ENCODE data around the gene UTS2B. TPM values are rescaled to one million over a fixed set of nuclear protein-coding genes. Genes with fewer than 3 reads are reported as not detected.

The UTS2B gene
- polyA plus RNA-seq, 1 of the 3 experiments (the other 2 are of a cell fraction), result 0.03 TPM

GRCh38 chr3:191238321-191238817, 92.0 kb downstream of the UTS2B start:
- Histone ChIP-seq H3K4me2 (no peak overlapping the region), H3K27ac (ENCODE audit: low read depth in 2 of 2, low read length in 1 of 2) (peak overlapping the region in 1 of 2 experiments; percentile 10; a peak in 2 of 4 replicates), H2AFZ (ENCODE audit: low read depth) (peak overlapping the region; percentile 41; the same call in 1 of the 2 replicates), H4K20me1 (ENCODE audit: insufficient read depth) (no peaks in the 10 kb centered on the region), H3K9me3 (no peaks in the 10 kb centered on the region), H3F3A (replicated peaks; ENCODE audit: insufficient read depth) (peaks cover 11% of the 10 kb centered on the region), H3K4me1 (ENCODE audit: control insufficient read depth in 1 of 2, insufficient read depth in 2 of 2, low read depth in 1 of 2, low read length in 1 of 2) (peaks cover 0 to 34% of the 10 kb centered on the region in 2 experiments; a peak in 1 of 4 replicates), H3K9me2 (no peaks in the 10 kb centered on the region), H3K36me3 (replicated peaks in 1 of 2; ENCODE audit: control insufficient read depth in 1 of 2, insufficient read depth in 2 of 2, low read length in 1 of 2) (no peaks in the 10 kb centered on the region), H3K79me2 (ENCODE audit: insufficient read depth) (no peaks in the 10 kb centered on the region), H3K27me3 (ENCODE audit: insufficient read depth) (no peaks in the 10 kb centered on the region), H3K9ac (no peak overlapping the region), H3K4me3 (ENCODE audit: low read depth in 2 of 2, low read length in 1 of 2) (no peak overlapping the region)
- TF ChIP-seq FOXM1 (IDR thresholded peaks at IDR 0.05; ENCODE audit: low read depth), result no peak
- TF ChIP-seq GATA2 (CRISPR knock-in tag; IDR thresholded peaks at IDR 0.05), result no peak
- TF ChIP-seq USF2 (IDR thresholded peaks at IDR 0.05; ENCODE audit: borderline replicate concordance, low read depth, low read length), result no peak
- TF ChIP-seq RFX5 (IDR thresholded peaks at IDR 0.05; ENCODE audit: low read length), result no peak
- no peak for TF ChIP-seq RCOR1 (IDR thresholded peaks at IDR 0.05; ENCODE audit: low read length)
- TF ChIP-seq, protein P1, sequence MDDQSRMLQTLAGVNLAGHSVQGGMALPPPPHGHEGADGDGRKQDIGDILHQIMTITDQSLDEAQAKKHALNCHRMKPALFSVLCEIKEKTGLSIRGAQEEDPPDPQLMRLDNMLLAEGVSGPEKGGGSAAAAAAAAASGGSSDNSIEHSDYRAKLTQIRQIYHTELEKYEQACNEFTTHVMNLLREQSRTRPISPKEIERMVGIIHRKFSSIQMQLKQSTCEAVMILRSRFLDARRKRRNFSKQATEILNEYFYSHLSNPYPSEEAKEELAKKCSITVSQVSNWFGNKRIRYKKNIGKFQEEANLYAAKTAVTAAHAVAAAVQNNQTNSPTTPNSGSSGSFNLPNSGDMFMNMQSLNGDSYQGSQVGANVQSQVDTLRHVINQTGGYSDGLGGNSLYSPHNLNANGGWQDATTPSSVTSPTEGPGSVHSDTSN (IDR thresholded peaks at IDR 0.05), result no peak
- no peak for TF ChIP-seq SIN3A (IDR thresholded peaks at IDR 0.05; ENCODE audit: borderline replicate concordance, low read depth, low read length)
- TF ChIP-seq, protein P2, sequence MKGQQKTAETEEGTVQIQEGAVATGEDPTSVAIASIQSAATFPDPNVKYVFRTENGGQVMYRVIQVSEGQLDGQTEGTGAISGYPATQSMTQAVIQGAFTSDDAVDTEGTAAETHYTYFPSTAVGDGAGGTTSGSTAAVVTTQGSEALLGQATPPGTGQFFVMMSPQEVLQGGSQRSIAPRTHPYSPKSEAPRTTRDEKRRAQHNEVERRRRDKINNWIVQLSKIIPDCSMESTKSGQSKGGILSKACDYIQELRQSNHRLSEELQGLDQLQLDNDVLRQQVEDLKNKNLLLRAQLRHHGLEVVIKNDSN (IDR thresholded peaks at IDR 0.05; ENCODE audit: borderline replicate concordance, low read depth), result no peak
- no peak for TF ChIP-seq TAF1 (IDR thresholded peaks at IDR 0.05; ENCODE audit: borderline replicate concordance, low read depth, low read length)
- no peak for TF ChIP-seq SMC3 (IDR thresholded peaks at IDR 0.05; ENCODE audit: low read depth, low read length)
- no peak for TF ChIP-seq FOXJ3 (CRISPR knock-in tag; IDR thresholded peaks at IDR 0.05)
- TF ChIP-seq EP300 (IDR thresholded peaks at IDR 0.05; ENCODE audit: borderline replicate concordance in 1 of 2, low read depth in 1 of 2, low read length in 1 of 2), result no peak
- ChIA-PET POLR2A (no interaction called here), CTCF (interaction anchor here (1.4 kb wide), 1 partner anchor 1206 kb away, joined by 3 read pairs; no protein-coding TSS in a partner anchor)
- DNase-seq, result no peak
- 29% methylated on average over 4 of the region's 4 CpGs for WGBS (ENCODE audit: low lambda C conversion rate)

DNA sequence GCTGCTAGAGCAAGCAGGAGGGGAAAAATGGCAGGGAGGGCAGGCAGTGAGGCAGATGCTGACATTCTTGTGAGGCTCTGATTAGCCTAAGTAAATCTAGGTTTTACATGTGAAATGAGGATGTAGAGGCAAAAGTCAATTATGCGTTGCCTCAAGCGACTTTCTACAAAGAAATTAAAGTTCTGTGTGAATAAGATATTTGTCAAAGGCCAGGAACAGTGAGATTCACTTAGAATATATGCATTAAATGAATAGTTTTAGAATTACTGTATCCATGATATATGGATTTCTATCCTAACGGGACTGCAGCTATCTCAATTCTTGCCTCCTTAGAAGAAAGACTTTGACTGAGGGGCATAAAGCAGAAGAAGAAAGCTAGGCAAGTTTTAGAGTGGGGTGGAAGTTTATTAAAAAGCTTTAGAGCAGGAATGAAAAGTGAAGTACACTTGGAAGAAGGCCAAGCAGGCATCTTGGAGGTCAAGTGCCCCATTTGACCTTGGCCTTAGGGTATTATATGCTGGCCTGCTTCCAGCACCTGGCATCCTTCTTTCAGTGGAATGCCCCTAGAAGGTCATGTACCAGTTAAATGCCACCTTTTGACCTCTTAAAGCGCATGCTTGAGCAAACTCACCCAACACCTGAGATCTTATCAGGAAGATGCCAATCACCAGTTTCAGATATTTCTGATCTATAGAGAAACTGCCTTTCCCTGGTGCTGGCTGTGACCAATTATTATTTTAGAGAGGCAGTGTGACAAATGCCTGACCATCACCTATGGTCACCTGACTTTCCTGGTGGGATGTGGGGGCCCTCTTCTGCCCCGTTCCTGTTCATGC, 93.1 kb downstream of the UTS2B start:
- Histone ChIP-seq H3K4me3 (ENCODE audit: low read depth in 2 of 2, low read length in 1 of 2) (no peak overlapping the region), H3K27ac (ENCODE audit: low read depth in 2 of 2, low read length in 1 of 2) (no peak overlapping the region; a peak in 1 of 4 replicates)
- TF ChIP-seq, protein P3, sequence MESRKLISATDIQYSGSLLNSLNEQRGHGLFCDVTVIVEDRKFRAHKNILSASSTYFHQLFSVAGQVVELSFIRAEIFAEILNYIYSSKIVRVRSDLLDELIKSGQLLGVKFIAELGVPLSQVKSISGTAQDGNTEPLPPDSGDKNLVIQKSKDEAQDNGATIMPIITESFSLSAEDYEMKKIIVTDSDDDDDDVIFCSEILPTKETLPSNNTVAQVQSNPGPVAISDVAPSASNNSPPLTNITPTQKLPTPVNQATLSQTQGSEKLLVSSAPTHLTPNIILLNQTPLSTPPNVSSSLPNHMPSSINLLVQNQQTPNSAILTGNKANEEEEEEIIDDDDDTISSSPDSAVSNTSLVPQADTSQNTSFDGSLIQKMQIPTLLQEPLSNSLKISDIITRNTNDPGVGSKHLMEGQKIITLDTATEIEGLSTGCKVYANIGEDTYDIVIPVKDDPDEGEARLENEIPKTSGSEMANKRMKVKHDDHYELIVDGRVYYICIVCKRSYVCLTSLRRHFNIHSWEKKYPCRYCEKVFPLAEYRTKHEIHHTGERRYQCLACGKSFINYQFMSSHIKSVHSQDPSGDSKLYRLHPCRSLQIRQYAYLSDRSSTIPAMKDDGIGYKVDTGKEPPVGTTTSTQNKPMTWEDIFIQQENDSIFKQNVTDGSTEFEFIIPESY (IDR thresholded peaks at IDR 0.05; ENCODE audit: borderline replicate concordance, low read depth), result no peak
- TF ChIP-seq, protein P1 (IDR thresholded peaks at IDR 0.05), result no peak
- TF ChIP-seq NFIC (IDR thresholded peaks at IDR 0.05; ENCODE audit: borderline replicate concordance) (no peak), RXRA (IDR thresholded peaks at IDR 0.05; ENCODE audit: borderline replicate concordance, low read depth) (no peak), FOXJ3 (CRISPR knock-in tag; IDR thresholded peaks at IDR 0.05) (no peak), USF2 (IDR thresholded peaks at IDR 0.05; ENCODE audit: borderline replicate concordance, low read depth, low read length) (no peak), SMC3 (IDR thresholded peaks at IDR 0.05; ENCODE audit: low read depth, low read length) (no peak), GABPA (IDR thresholded peaks at IDR 0.05; ENCODE audit: low read depth) (no peak), ELF1 (IDR thresholded peaks at IDR 0.05) (no peak), FOXM1 (IDR thresholded peaks at IDR 0.05; ENCODE audit: low read depth) (no peak), MEF2A (IDR thresholded peaks at IDR 0.05; ENCODE audit: borderline replicate concordance, low read depth) (no peak)

More for the DNA sequence above, 93.1 kb downstream of the UTS2B start:
- no peaks in the 10 kb centered on the region for H3K79me2 ChIP-seq (ENCODE audit: insufficient read depth)
- no peaks in the 10 kb centered on the region for H3K9me3 ChIP-seq
- H3K27me3 ChIP-seq (ENCODE audit: insufficient read depth), result no peaks in the 10 kb centered on the region
- 53% methylated on average over 5 of the region's 5 CpGs for WGBS (ENCODE audit: low lambda C conversion rate)
- H3K9me2 ChIP-seq, result no peaks in the 10 kb centered on the region
- H3F3A ChIP-seq (replicated peaks; ENCODE audit: insufficient read depth), result peaks cover 11% of the 10 kb centered on the region
- H4K20me1 ChIP-seq (ENCODE audit: insufficient read depth), result no peaks in the 10 kb centered on the region
- peak overlapping the region; percentile 70 for H2AFZ ChIP-seq (ENCODE audit: low read depth)
- ChIA-PET CTCF (no interaction called here), POLR2A (no interaction called here)
- H3K36me3 ChIP-seq (replicated peaks in 1 of 2; ENCODE audit: control insufficient read depth in 1 of 2, insufficient read depth in 2 of 2, low read length in 1 of 2), result no peaks in the 10 kb centered on the region
- H3K4me2 ChIP-seq, result no peak overlapping the region
- no peak for DNase-seq
- no peak overlapping the region for H3K9ac ChIP-seq
- H3K4me1 ChIP-seq (ENCODE audit: control insufficient read depth in 1 of 2, insufficient read depth in 2 of 2, low read depth in 1 of 2, low read length in 1 of 2), result peaks cover 0 to 29% of the 10 kb centered on the region in 2 experiments; a peak in 1 of 4 replicates
